ENCODE results near the gene PMEPA1.

DNA sequence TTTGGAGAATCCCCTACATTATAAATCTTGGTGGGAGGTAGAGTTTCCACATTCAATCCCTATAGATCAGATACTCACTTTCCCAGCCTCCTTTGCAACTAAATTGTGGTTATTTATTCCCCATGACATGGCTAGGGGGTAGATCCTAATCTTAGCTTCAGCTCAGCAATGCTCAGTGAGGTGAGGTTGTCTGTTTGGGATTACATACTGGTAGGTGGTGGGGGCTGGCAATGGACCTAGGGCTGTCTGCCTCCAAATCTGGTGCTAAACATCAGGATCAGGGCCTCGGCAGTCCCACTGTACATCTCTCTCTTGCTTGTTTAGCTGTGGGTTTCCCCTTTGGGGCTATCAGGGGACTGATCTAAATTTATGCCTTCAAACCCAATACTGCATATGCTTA, 45.8 kb upstream of the PMEPA1 start:
- no peak for TF ChIP-seq TAF1 (IDR thresholded peaks at IDR 0.05; ENCODE audit: low read depth, low read length)
- TF ChIP-seq POLR2A (IDR thresholded peaks at IDR 0.05; ENCODE audit: low read depth, low read length) = no peak
- TF ChIP-seq POLR2AphosphoS5 (IDR thresholded peaks at IDR 0.05; ENCODE audit: low read depth, low read length) = no peak
- TF ChIP-seq SPI1 (IDR thresholded peaks at IDR 0.05; ENCODE audit: low read depth, low read length) = no peak
- TF ChIP-seq POU2F2 (IDR thresholded peaks at IDR 0.05; ENCODE audit: low read depth, low read length) = no peak
- no peak for TF ChIP-seq PAX5 (IDR thresholded peaks at IDR 0.05; ENCODE audit: insufficient read depth, low read length, severe bottlenecking)
